ENCODE measurements around the gene KLHL29. TPM values are rescaled to one million over a fixed set of nuclear protein-coding genes. Genes with fewer than 3 reads are reported as not detected.
A peak's percentile ranks its signal among the peaks of the same experiment; 100 is the strongest.

KLHL29 gene
- total RNA-seq, 2 donors from 2014 or later: 2.0 to 4.2 TPM

- Histone ChIP-seq H3K4me1 (no peaks in the 10 kb centered on the region), H3K27me3 (no peaks in the 10 kb centered on the region), H3K36me3 (no peaks in the 10 kb centered on the region), H3K4me3 (no peak overlapping the region), H3K9me3 (no peaks in the 10 kb centered on the region), H3K27ac (peak overlapping the region in 1 of 2 donors; percentile 1)
- no peak for DNase-seq (ENCODE audit: low spot score)
- no peak for TF ChIP-seq CTCF (IDR thresholded peaks at IDR 0.05)
These were observed 305.6 kb downstream of the KLHL29 start for GRCh38 chr2:23690421-23691105.

GRCh38 chr2:23691106-23691470, 306.1 kb downstream of the KLHL29 start:
- Histone ChIP-seq H3K27ac (no peak overlapping the region), H3K4me3 (no peak overlapping the region), H3K36me3 (peaks cover 3% of the 10 kb centered on the region), H3K27me3 (no peaks in the 10 kb centered on the region), H3K4me1 (no peaks in the 10 kb centered on the region), H3K9me3 (no peaks in the 10 kb centered on the region)
- no peak for TF ChIP-seq CTCF (IDR thresholded peaks at IDR 0.05)
- no peak for DNase-seq (ENCODE audit: low spot score)

GRCh38 chr2:23691565-23691964, 306.6 kb downstream of the KLHL29 start:
- H3K27me3 ChIP-seq: no peaks in the 10 kb centered on the region
- no peak for DNase-seq (ENCODE audit: low spot score)
- no peak for TF ChIP-seq CTCF (IDR thresholded peaks at IDR 0.05)
- H3K4me3 ChIP-seq: no peak overlapping the region
- no peaks in the 10 kb centered on the region for H3K9me3 ChIP-seq
- no peaks in the 10 kb centered on the region for H3K4me1 ChIP-seq
- peaks cover 8% of the 10 kb centered on the region for H3K36me3 ChIP-seq
- H3K27ac ChIP-seq: no peak overlapping the region

- no peak for DNase-seq (ENCODE audit: low spot score)
- Histone ChIP-seq H3K4me3 (no peak overlapping the region), H3K27me3 (no peaks in the 10 kb centered on the region), H3K27ac (no peak overlapping the region), H3K9me3 (no peaks in the 10 kb centered on the region), H3K4me1 (no peaks in the 10 kb centered on the region), H3K36me3 (peaks cover 10% of the 10 kb centered on the region)
- no peak for TF ChIP-seq CTCF (IDR thresholded peaks at IDR 0.05)
These were observed 307.3 kb downstream of the KLHL29 start for GRCh38 chr2:23692263-23692662.

- TF ChIP-seq CTCF (IDR thresholded peaks at IDR 0.05): no peak
- Histone ChIP-seq H3K27ac (no peak overlapping the region), H3K27me3 (no peaks in the 10 kb centered on the region), H3K4me1 (no peaks in the 10 kb centered on the region), H3K4me3 (no peak overlapping the region), H3K36me3 (peaks cover 10% of the 10 kb centered on the region), H3K9me3 (no peaks in the 10 kb centered on the region)
- DNase-seq (ENCODE audit: low spot score): no peak
These were observed 308.0 kb downstream of the KLHL29 start for GRCh38 chr2:23692851-23693605.
